Activated CD8-positive, alpha-beta memory T cell treated with anti-CD3 and anti-CD28 coated beads for 4 hours (primary cell): ENCODE measurements around the gene NMRAL1.

Experiments
- DNase-seq, 2 donors: peaks; one replicate each; pipeline ENCODE4 v3.0.0-alpha.2; 2020; ENCODE audit warnings: low read depth in 2 of 2

The NMRAL1 gene

DNA sequence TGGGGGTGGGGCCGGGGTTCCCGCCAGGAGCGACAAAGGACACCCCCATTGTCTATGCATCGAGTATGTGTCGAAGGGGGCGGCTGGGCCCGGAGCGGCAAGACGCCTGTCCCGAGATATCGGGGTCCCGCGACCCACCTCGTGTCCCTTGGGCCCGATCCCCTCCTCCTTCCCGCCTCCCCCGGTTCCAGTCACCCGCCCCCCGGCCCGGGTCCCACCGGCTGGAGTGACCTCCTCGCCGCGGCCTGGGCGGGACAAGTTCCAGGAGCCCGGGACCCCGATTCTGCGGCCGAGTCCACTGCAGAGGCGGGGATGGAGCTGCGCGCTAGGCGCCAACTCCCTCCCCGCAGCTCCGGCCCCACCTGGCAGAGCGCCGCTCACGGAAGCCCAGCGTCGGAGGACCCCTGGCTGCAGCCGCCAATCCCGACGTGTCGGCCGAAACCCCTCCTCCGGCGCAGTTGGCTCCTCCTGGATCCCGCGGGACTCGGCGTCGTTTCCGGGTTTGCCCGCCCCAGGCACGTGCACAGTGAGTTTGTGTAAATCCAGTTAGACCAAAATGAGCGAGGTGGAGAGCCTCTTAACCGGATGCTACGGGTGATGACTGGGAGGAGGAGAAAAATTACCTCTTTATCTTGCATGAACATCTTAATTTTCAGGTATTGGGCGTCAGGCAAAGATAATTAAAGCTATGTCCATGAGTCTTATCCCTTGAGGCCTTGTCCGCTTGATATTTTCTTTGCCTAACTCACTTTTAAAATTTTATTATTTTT, at the start of gene NMRAL1:
TSS of gene NMRAL1 (minus strand) at position 434 of the 770 bp plus-strand sequence. CDS start 493 bp downstream, outside the sequence.
- peak; percentile 62 to 66 for DNase-seq

- no peak for DNase-seq
These were observed 49.3 kb upstream of the NMRAL1 start for GRCh38 chr16:4523686-4524085.

GRCh38 chr16:4522051-4522581, 47.7 kb upstream of the NMRAL1 start:
- DNase-seq: no peak

DNA sequence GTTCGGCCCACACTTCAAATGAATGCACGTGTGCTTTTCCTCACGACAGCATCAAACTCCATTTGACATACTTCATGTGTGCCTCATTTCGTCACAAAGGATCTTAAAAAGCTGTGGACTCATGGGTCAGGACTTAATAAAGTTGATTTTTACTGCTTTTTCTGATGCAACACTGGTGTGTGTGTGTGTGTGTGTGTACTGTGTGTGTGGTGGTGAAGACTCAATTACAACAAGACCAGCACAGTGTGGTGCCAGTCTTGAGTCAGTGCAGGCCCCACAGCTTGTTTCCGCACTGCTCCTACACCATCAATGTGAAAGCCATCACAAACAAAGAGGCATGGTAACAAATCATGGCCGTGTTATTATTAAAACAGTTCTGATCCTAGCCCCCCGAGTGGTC, 46.5 kb upstream of the NMRAL1 start:
- no peak for DNase-seq

- no peak for DNase-seq
These were observed 45.0 kb upstream of the NMRAL1 start for GRCh38 chr16:4519274-4520058.

GRCh38 chr16:4517812-4518680, 43.6 kb upstream of the NMRAL1 start:
- no peak for DNase-seq

DNA sequence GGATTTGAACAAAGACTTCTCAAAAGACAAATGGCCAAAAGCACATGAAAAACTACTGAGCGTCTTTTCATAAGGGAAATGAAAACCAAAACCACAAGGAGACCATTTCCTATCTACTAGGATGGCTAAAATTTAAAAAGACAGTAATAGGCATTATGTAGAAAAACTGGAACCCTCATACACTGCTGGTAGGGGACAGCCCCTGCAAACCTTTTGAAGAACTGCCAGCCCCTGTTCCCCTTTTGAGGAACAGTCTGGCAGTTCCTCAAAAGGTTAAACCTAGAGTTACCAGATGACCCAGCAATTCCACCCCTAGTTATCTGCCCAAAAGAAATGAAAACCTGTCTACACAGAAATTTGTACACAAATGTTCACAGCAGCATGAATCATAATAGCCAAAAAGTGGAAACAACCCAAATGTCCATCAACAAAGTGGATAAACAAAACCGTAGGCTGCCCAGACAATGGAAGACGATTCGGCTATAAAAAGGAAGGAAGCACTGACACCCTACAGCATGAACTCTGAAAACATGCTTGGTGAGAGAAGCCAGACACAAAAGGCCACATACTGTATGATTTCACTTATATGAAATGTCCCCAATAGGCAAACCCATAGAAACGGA, 41.3 kb upstream of the NMRAL1 start:
- DNase-seq: no peak

DNA sequence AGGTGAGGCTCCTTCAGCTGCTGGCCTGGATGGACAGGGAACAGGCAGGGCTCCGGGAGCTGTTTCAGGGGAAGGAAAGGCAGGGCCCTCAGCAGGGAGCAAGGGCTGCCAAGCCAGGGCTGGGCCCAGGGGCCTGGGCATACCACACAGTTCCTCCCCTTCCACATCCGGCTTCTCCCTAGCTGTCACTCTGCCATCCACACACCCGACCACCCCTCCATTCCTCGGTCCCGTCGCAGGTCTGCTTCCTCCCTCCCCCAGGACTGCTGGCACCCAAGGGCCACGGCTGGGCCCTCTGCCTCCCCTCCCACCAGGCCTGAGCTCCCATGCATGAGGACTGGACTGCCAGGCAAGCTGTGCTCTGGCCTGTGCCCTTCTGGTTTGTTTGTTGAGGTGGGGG, 40.2 kb upstream of the NMRAL1 start:
- DNase-seq: no peak

GRCh38 chr16:4513881-4514280, 39.5 kb upstream of the NMRAL1 start:
- DNase-seq: no peak

DNA sequence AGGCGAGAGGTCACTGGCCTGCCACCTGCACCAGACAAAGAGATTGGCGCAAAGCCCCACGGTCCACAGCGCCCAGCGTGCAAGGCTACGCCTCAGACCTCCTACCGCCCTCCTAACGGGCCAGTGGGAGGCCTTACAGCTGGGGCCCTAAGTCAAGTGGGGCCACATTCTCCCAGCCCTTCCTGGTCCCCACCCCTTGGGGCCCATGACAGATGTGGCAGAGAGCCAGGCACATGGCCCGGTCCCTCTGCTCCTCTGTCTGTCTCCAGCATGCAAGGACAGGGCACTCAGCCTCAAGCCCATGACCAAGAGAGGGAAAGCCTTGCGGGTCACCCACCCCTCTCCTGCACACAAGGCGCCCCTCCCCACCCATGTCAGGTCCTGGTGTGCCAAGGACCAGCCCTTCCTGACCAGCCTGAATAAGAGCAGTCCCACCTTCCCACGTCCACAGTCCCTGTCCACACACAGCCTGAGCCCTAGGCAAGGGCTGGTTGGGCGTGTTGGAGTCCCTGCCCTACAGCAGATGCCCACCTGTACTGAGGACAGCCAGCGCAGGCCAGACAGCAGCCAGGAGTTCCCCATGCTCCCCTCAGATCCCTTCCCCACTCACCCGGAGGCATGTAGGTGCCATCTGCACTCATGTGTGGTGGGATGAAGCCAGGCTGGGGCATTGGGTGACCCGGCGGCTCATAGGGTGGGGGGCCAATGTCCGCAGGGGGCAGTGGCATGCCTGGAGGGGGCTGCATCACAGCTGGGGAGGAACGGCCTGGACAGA, 38.8 kb upstream of the NMRAL1 start:
- no peak for DNase-seq

DNA sequence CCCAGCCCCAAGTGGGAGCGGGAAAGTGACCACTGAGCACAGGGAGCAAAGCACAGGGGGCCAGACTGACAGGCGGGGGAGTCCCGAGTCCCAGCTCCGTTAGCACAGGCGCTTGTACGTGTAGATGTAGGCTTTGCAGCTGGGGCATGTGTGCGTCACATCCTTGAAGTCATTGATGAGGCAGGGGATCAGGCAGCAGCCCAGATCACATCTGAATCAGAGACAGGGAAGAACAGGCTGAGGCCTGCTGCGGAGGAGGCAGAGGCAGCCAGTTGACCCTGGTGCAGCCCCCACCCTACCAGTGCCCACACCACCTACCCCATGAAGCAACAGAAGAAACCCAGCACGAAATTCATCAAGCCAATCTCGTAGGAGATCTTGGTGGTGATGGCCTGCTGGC, 38.0 kb upstream of the NMRAL1 start:
- DNase-seq: no peak

GRCh38 chr16:4511441-4512082, 37.1 kb upstream of the NMRAL1 start:
- no peak for DNase-seq

GRCh38 chr16:4510747-4511426, 36.5 kb upstream of the NMRAL1 start:
- no peak for DNase-seq

- DNase-seq: no peak
These were observed 35.7 kb upstream of the NMRAL1 start for GRCh38 chr16:4510131-4510530.

GRCh38 chr16:4509420-4509819, 35.0 kb upstream of the NMRAL1 start:
- DNase-seq: no peak

- no peak for DNase-seq
These were observed 34.4 kb upstream of the NMRAL1 start for GRCh38 chr16:4508806-4509205.

DNA sequence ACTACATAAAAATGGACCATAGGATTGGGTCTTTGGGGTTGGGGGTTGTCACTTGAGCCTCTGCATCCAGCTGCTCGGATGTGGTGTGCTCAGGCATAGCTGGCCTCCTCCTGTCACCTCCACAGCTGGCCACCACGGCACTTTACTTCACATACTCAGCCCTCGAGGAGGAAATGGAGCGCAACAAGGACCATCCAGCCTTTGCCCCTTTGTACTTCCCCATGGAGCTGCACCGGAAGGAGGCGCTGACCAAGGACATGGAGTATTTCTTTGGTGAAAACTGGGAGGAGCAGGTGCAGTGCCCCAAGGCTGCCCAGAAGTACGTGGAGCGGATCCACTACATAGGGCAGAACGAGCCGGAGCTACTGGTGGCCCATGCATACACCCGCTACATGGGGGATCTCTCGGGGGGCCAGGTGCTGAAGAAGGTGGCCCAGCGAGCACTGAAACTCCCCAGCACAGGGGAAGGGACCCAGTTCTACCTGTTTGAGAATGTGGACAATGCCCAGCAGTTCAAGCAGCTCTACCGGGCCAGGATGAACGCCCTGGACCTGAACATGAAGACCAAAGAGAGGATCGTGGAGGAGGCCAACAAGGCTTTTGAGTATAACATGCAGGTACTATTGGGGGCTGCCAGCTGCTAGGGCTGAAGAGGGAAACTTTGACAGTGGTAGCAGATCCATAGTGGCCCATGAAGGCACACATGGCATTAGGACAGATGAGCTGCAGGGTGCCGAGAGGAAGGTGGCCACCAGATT, 33.3 kb upstream of the NMRAL1 start:
- no peak for DNase-seq

DNA sequence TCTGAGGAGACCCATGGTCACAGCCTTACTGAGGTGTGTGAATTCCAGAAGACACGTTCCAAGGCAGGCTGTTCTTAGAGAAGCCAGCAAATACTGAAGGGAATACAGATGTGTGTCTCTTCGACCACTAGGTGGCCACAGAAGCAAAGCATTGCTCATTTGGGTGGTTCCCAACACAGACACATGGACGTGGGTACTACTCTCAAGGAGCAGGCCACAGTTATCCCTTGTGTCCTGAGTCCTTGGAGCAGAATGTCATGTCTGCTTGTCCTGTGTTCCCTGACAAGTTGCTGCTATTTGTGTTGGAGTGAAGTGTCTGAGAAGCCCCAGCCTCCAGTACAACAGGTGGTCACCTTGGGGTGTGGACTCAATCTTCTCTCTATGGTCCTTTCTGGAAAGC, 32.0 kb upstream of the NMRAL1 start:
- DNase-seq: peak; percentile 20 to 42
